Measurements from ENCODE around the gene RHCG. TPM values are rescaled to one million over a fixed set of nuclear protein-coding genes. Genes with fewer than 3 reads are reported as not detected.

The RHCG gene
- total and polyA plus RNA-seq, 4 donors = 0.17 to 0.37 (median 0.25) TPM; not detected in 1

GRCh38 chr15:89442155-89442554 lies 54.2 kb downstream of the RHCG start:
- TF ChIP-seq, protein P1, sequence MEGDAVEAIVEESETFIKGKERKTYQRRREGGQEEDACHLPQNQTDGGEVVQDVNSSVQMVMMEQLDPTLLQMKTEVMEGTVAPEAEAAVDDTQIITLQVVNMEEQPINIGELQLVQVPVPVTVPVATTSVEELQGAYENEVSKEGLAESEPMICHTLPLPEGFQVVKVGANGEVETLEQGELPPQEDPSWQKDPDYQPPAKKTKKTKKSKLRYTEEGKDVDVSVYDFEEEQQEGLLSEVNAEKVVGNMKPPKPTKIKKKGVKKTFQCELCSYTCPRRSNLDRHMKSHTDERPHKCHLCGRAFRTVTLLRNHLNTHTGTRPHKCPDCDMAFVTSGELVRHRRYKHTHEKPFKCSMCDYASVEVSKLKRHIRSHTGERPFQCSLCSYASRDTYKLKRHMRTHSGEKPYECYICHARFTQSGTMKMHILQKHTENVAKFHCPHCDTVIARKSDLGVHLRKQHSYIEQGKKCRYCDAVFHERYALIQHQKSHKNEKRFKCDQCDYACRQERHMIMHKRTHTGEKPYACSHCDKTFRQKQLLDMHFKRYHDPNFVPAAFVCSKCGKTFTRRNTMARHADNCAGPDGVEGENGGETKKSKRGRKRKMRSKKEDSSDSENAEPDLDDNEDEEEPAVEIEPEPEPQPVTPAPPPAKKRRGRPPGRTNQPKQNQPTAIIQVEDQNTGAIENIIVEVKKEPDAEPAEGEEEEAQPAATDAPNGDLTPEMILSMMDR (IDR thresholded peaks at IDR 0.05; ENCODE audit: control extremely low read depth, extremely low read depth) = no peak
- no peaks in the 10 kb centered on the region for H3K4me1 ChIP-seq (ENCODE audit: control insufficient read depth in 5 of 5, insufficient read depth in 5 of 5, low read length in 5 of 5)
- ATAC-seq (ENCODE audit: insufficient read depth, low FRiP score) = no peak
- WGBS, 2 donors = 87 to 90% methylated on average over 10 of the region's 10 CpGs
- H3K4me3 ChIP-seq = no peak overlapping the region
- H3K36me3 ChIP-seq (ENCODE audit: control insufficient read depth in 4 of 4, insufficient read depth in 4 of 4, low read length in 4 of 4) = no peaks in the 10 kb centered on the region
- no peak for DNase-seq
- H3K9me3 ChIP-seq (ENCODE audit: control insufficient read depth in 4 of 4, insufficient read depth in 3 of 4, low read length in 3 of 4) = peaks cover 0 to 2% (median 0%) of the 10 kb centered on the region in 4 donors
- H3K27me3 ChIP-seq (ENCODE audit: control insufficient read depth in 3 of 3, insufficient read depth in 3 of 3, low read length in 2 of 3) = peaks cover 0 to 24% (median 7%) of the 10 kb centered on the region in 3 donors
- H3K27ac ChIP-seq (ENCODE audit: low read depth in 1 of 2, low read length in 1 of 2) = no peak overlapping the region
- no peak overlapping the region for H3K9ac ChIP-seq (ENCODE audit: insufficient read depth in 1 of 2, low read length in 2 of 2)

GRCh38 chr15:89441295-89441812 lies 55.0 kb downstream of the RHCG start:
- 35% methylated on average over 3 of the region's 3 CpGs for WGBS, 2 donors
- H3K27me3 ChIP-seq (ENCODE audit: control insufficient read depth in 3 of 3, insufficient read depth in 3 of 3, low read length in 2 of 3) = peaks cover 0 to 29% (median 12%) of the 10 kb centered on the region in 3 donors
- TF ChIP-seq, protein P1 (IDR thresholded peaks at IDR 0.05; ENCODE audit: control extremely low read depth, extremely low read depth) = no peak

DNA sequence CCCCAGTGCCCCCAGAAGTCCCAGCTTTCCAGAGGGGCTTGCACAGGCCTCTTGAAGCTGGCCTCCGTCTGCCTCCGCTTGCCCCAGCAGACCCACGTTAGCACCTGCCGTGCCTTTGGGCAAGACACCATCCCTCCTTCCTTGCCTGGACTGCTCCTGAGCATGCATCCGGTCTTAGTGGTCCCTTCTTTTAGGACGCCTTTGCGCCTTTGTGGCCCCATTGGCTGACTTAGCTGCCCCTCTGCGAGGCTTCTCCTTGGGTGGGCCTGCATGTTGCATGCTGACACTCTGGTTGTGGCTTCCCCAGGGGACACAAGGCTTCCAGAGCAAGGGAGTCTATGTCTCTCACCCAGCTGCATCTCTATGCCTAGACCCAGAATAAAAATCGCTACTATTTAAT lies 56.6 kb downstream of the RHCG start:
- no peak overlapping the region for H3K4me3 ChIP-seq
- H3K4me1 ChIP-seq (ENCODE audit: control insufficient read depth in 5 of 5, insufficient read depth in 5 of 5, low read length in 5 of 5) = no peaks in the 10 kb centered on the region
- no peak for ATAC-seq (ENCODE audit: insufficient read depth, low FRiP score)
- no peak overlapping the region for H3K27ac ChIP-seq (ENCODE audit: low read depth in 1 of 2, low read length in 1 of 2)
- H3K36me3 ChIP-seq (ENCODE audit: control insufficient read depth in 4 of 4, insufficient read depth in 4 of 4, low read length in 4 of 4) = no peaks in the 10 kb centered on the region
- peaks cover 0 to 29% (median 9%) of the 10 kb centered on the region in 3 donors for H3K27me3 ChIP-seq (ENCODE audit: control insufficient read depth in 3 of 3, insufficient read depth in 3 of 3, low read length in 2 of 3)
- DNase-seq = no peak
- H3K9me3 ChIP-seq (ENCODE audit: control insufficient read depth in 4 of 4, insufficient read depth in 3 of 4, low read length in 3 of 4) = no peaks in the 10 kb centered on the region
- 82 to 88% methylated on average over 9 of the region's 9 CpGs for WGBS, 2 donors
- no peak overlapping the region for H3K9ac ChIP-seq (ENCODE audit: insufficient read depth in 1 of 2, low read length in 2 of 2)
- TF ChIP-seq, protein P1 (IDR thresholded peaks at IDR 0.05; ENCODE audit: control extremely low read depth, extremely low read depth) = no peak

More at GRCh38 chr15:89441295-89441812, 55.0 kb downstream of the RHCG start:
- Histone ChIP-seq H3K4me3 (no peak overlapping the region), H3K27ac (ENCODE audit: low read depth in 1 of 2, low read length in 1 of 2) (no peak overlapping the region), H3K4me1 (ENCODE audit: control insufficient read depth in 5 of 5, insufficient read depth in 5 of 5, low read length in 5 of 5) (no peaks in the 10 kb centered on the region), H3K9me3 (ENCODE audit: control insufficient read depth in 4 of 4, insufficient read depth in 3 of 4, low read length in 3 of 4) (peaks cover 0 to 2% (median 0%) of the 10 kb centered on the region in 4 donors), H3K9ac (ENCODE audit: insufficient read depth in 1 of 2, low read length in 2 of 2) (no peak overlapping the region), H3K36me3 (ENCODE audit: control insufficient read depth in 4 of 4, insufficient read depth in 4 of 4, low read length in 4 of 4) (no peaks in the 10 kb centered on the region)
- DNase-seq = no peak
- no peak for ATAC-seq (ENCODE audit: insufficient read depth, low FRiP score)

Data from lung (tissue), 12 donors.